Testis (tissue), 2 donors: ENCODE measurements around the gene OR5M3.

Experiments used
- CTCF ChIP-seq, 3 experiments: fragments of 450-650 bp in 2 of 3; fragments of 200-600 bp in 1 of 3; sonication (generic) in 1 of 3; IDR thresholded peaks; one replicate each; pipeline ENCODE4 v1.5.1; 2016 to 2019; ENCODE audit warnings: antibody characterized with exemption in 3 of 3, mild to moderate bottlenecking in 2 of 3, moderate library complexity in 1 of 3
- POLR2A ChIP-seq: fragments of 450-650 bp; IDR thresholded peaks from one replicate; pipeline ENCODE4 v1.6.1; 2017; ENCODE audit warnings: antibody characterized with exemption, mild to moderate bottlenecking, moderate library complexity

- TF ChIP-seq CTCF (IDR thresholded peaks at IDR 0.05) (no peak), POLR2A (no peak)
Measured at GRCh38 chr11:56474729-56475235, 1.6 kb upstream of the OR5M3 start.
